H9 (cell line): Measurements from ENCODE around the gene CAMTA1. TPM values are rescaled to one million over a fixed set of nuclear protein-coding genes. Genes with fewer than 3 reads are reported as not detected.

ENCODE experiments used
- DNase-seq: peaks from one replicate; pipeline ENCODE4 v3.0.0-alpha.2; 2017
- H2AFZ ChIP-seq: one replicate; pipeline ENCODE4 v1.6.1; 2013; ENCODE audit warnings: mild to moderate bottlenecking, low read length, control low read depth, moderate library complexity
- H2AK5ac ChIP-seq: 2 replicates; pipeline ENCODE4 v1.6.1; 2013; ENCODE audit warnings: low read length, control low read depth, mixed read lengths; ENCODE audit not compliant: insufficient read length
- H2BK120ac ChIP-seq: one replicate; pipeline ENCODE4 v1.6.1; 2013; ENCODE audit warnings: low read depth, mild to moderate bottlenecking, low read length, control low read depth, inconsistent platforms; ENCODE audit not compliant: poor library complexity, severe bottlenecking
- H2BK12ac ChIP-seq: 2 replicates; pipeline ENCODE4 v1.6.1; 2013; ENCODE audit warnings: low read length, control low read depth, mixed read lengths, low read depth; ENCODE audit not compliant: insufficient read length
- H2BK15ac ChIP-seq: 2 replicates; pipeline ENCODE4 v1.6.1; 2013; ENCODE audit warnings: low read depth, low read length, control low read depth
- H2BK20ac ChIP-seq: one replicate; pipeline ENCODE4 v1.6.1; 2013; ENCODE audit warnings: low read depth, mild to moderate bottlenecking, low read length, control low read depth, inconsistent platforms; ENCODE audit not compliant: poor library complexity, severe bottlenecking
- H2BK5ac ChIP-seq: 2 replicates; pipeline ENCODE4 v1.6.1; 2013; ENCODE audit warnings: low read length, control low read depth, mixed read lengths; ENCODE audit not compliant: insufficient read length
- H3K14ac ChIP-seq: 2 replicates; pipeline ENCODE4 v1.6.1; 2013; ENCODE audit warnings: low read length, control low read depth; ENCODE audit not compliant: insufficient read depth
- H3K18ac ChIP-seq: 2 replicates; pipeline ENCODE4 v1.6.1; 2013; ENCODE audit warnings: low read depth, mild to moderate bottlenecking, mixed read lengths, low read length, control low read depth; ENCODE audit not compliant: insufficient read length
- H3K23ac ChIP-seq: 2 replicates; pipeline ENCODE4 v1.6.1; 2013; ENCODE audit warnings: low read length, control low read depth, mixed read lengths, low read depth; ENCODE audit not compliant: insufficient read length
- H3K23me2 ChIP-seq: 2 replicates; pipeline ENCODE4 v1.6.1; 2013; ENCODE audit warnings: low read depth, mild to moderate bottlenecking, mixed read lengths, low read length, control low read depth; ENCODE audit not compliant: insufficient read length, poor library complexity, severe bottlenecking
- H3K27ac ChIP-seq: 2 replicates; pipeline ENCODE4 v1.5.1; 2013; ENCODE audit warnings: low read length, control low read depth, mixed read lengths, low read depth; ENCODE audit not compliant: insufficient read length
- H3K27me3 ChIP-seq: 2 replicates; pipeline ENCODE4 v1.6.1; 2013; ENCODE audit warnings: low read length, control low read depth, inconsistent platforms; ENCODE audit not compliant: insufficient read depth
- H3K4ac ChIP-seq: 2 replicates; pipeline ENCODE4 v1.6.1; 2013; ENCODE audit warnings: low read depth, mild to moderate bottlenecking, control low read depth, inconsistent platforms, low read length, moderate library complexity
- H3K4me1 ChIP-seq: 2 replicates; pipeline ENCODE4 v1.6.1; 2013; ENCODE audit warnings: low read length, control low read depth, inconsistent platforms; ENCODE audit not compliant: insufficient read depth
- H3K4me2 ChIP-seq: 2 replicates; pipeline ENCODE4 v1.6.1; 2013; ENCODE audit warnings: low read length, control low read depth, mixed read lengths; ENCODE audit not compliant: insufficient read length, insufficient read depth
- H3K56ac ChIP-seq: 2 replicates; pipeline ENCODE4 v1.6.1; 2013; ENCODE audit warnings: low read depth, mild to moderate bottlenecking, mixed read lengths, low read length, control low read depth; ENCODE audit not compliant: insufficient read length
- H3K79me1 ChIP-seq: 2 replicates; pipeline ENCODE4 v1.6.1; 2013; ENCODE audit warnings: low read depth, mild to moderate bottlenecking, moderate library complexity, low read length, control low read depth, inconsistent platforms; ENCODE audit not compliant: insufficient read depth, poor library complexity, severe bottlenecking
- H3K79me2 ChIP-seq: 2 replicates; pipeline ENCODE4 v1.6.1; 2013; ENCODE audit warnings: low read length, control low read depth, inconsistent platforms; ENCODE audit not compliant: insufficient read depth
- H3K9ac ChIP-seq: 2 replicates; pipeline ENCODE4 v1.6.1; 2013; ENCODE audit warnings: low read length, control low read depth, mixed read lengths; ENCODE audit not compliant: insufficient read length; ENCODE audit errors: extremely low read depth
- H3K9me3 ChIP-seq: one replicate; pipeline ENCODE4 v1.6.1; 2013; ENCODE audit warnings: low read depth, low read length, inconsistent platforms; ENCODE audit not compliant: control insufficient read depth
- H3T11ph ChIP-seq: one replicate; pipeline ENCODE4 v1.6.1; 2013; ENCODE audit warnings: mild to moderate bottlenecking, low read length, control low read depth, inconsistent platforms
- H4K20me1 ChIP-seq: one replicate; pipeline ENCODE4 v1.6.1; 2013; ENCODE audit not compliant: control insufficient read depth, insufficient read length, insufficient read depth
- H4K5ac ChIP-seq: 2 replicates; pipeline ENCODE4 v1.6.1; 2013; ENCODE audit warnings: low read depth, mild to moderate bottlenecking, mixed read lengths, low read length, control low read depth; ENCODE audit not compliant: insufficient read length
- H4K8ac ChIP-seq: replicated peaks from 2 replicates; pipeline ENCODE4 v1.6.1; 2013; ENCODE audit warnings: low read length, control low read depth, mixed read lengths, low read depth; ENCODE audit not compliant: insufficient read length
- H4K91ac ChIP-seq: 2 replicates; pipeline ENCODE4 v1.6.1; 2013; ENCODE audit warnings: low read depth, mild to moderate bottlenecking, moderate library complexity, mixed read lengths, low read length, control low read depth; ENCODE audit not compliant: insufficient read length
- H3K27ac Mint-ChIP-seq, 3 experiments: 2 replicates in 2 of 3; 3 replicates in 1 of 3; pipeline ENCODE4 v1.8.0; 2020 to 2021; ENCODE audit warnings: mixed read lengths in 3 of 3, mild to moderate bottlenecking in 1 of 3, moderate library complexity in 1 of 3
- H3K27me3 Mint-ChIP-seq: 2 replicates; pipeline ENCODE4 v1.8.0; 2021; ENCODE audit warnings: low read depth, mild to moderate bottlenecking, moderate library complexity, mixed read lengths
- H3K36me3 Mint-ChIP-seq, 3 experiments: 2 replicates in 2 of 3; 3 replicates in 1 of 3; pipeline ENCODE4 v1.8.0; 2020 to 2021; ENCODE audit warnings: low read depth in 3 of 3, mixed read lengths in 3 of 3; ENCODE audit not compliant: insufficient read depth in 1 of 3
- H3K4me1 Mint-ChIP-seq, 2 experiments: 2 replicates each; pipeline ENCODE4 v1.8.0; 2020; ENCODE audit warnings: mixed read lengths in 2 of 2
- H3K4me3 Mint-ChIP-seq, 2 experiments: 2 replicates in 1 of 2; 3 replicates in 1 of 2; pipeline ENCODE4 v1.8.0; 2020 to 2021; ENCODE audit warnings: mild to moderate bottlenecking in 2 of 2, mixed read lengths in 2 of 2, moderate library complexity in 1 of 2
- H3K9me3 Mint-ChIP-seq, 2 experiments: 2 replicates in 1 of 2; 3 replicates in 1 of 2; pipeline ENCODE4 v1.8.0; 2020; ENCODE audit warnings: mild to moderate bottlenecking in 2 of 2, mixed read lengths in 2 of 2, moderate library complexity in 1 of 2
- CTCF ChIP-seq: fragments of 200-600 bp; sonication (generic); conservative IDR thresholded peaks from 3 replicates; pipeline ENCODE4 v1.8.0; 2021; ENCODE audit warnings: antibody characterized with exemption, mild to moderate bottlenecking
- WGBS: extraction: QIAGEN DNeasy Blood & Tissue Kit; methylation state at CpG from one replicate; pipeline ENCODE4 v1.1.7; 2013; ENCODE audit warnings: missing lambda C conversion rate, low lambda C conversion rate, mixed read lengths; ENCODE audit not compliant: insufficient read length; ENCODE audit errors: extremely low coverage; 5-methylcytosine and 5-hydroxymethylcytosine counted together
- total RNA-seq: library from RNA; stranded (reverse); gene quantifications from 2 replicates; pipeline ENCODE4 v1.2.1, GENCODE V29; 2021

Gene CAMTA1
- total RNA-seq, 1 experiment from 2014 or later = 115 TPM

GRCh38 chr1:6907201-6907600 is 121.9 kb downstream of the CAMTA1 start:
- Histone ChIP-seq H3K79me2 (no peaks in the 10 kb centered on the region), H3K14ac (no peak overlapping the region), H4K20me1 (no peaks in the 10 kb centered on the region), H3K56ac (no peak overlapping the region), H2BK15ac (no peak overlapping the region), H3K79me1 (no peaks in the 10 kb centered on the region), H3T11ph (no peak overlapping the region), H4K8ac (no peak overlapping the region), H3K23ac (no peak overlapping the region), H3K27ac (no peak overlapping the region), H3K9ac (no peak overlapping the region), H3K4me2 (no peak overlapping the region), H2AFZ (no peak overlapping the region), H4K5ac (no peak overlapping the region), H3K9me3 (no peaks in the 10 kb centered on the region), H3K23me2 (no peaks in the 10 kb centered on the region), H2BK120ac (no peak overlapping the region), H2BK5ac (no peak overlapping the region), H4K91ac (peak overlapping the region; percentile 3), H3K27me3 (no peaks in the 10 kb centered on the region), H2AK5ac (no peak overlapping the region), H3K18ac (no peak overlapping the region), H3K4me1 (peaks cover 7% of the 10 kb centered on the region; the same call in 1 of the 2 replicates), H2BK12ac (no peak overlapping the region), H2BK20ac (no peak overlapping the region), H3K4ac (no peak overlapping the region)
- H3K4me3 Mint-ChIP-seq = 0 out of 5 replicates have a peak overlapping the region, but pooled peaks of 1 of the 2 experiments have one; percentile 4
- no peaks in the 10 kb centered on the region for H3K27me3 Mint-ChIP-seq
- no CpG with 5 or more reads among the region's 12 CpGs for WGBS
- no peaks in the 10 kb centered on the region for H3K9me3 Mint-ChIP-seq
- DNase-seq = peak; percentile 25
- TF ChIP-seq CTCF = no peak
- no peaks in the 10 kb centered on the region for H3K36me3 Mint-ChIP-seq
- H3K4me1 Mint-ChIP-seq = peaks cover 44 to 61% of the 10 kb centered on the region in 2 experiments
- peak overlapping the region; percentile 10 to 73 (median 21); a peak in 1 of 7 replicates for H3K27ac Mint-ChIP-seq
